ENCODE measurements around the gene CHST8.

GRCh38 chr19:33705090-33705847, 83.5 kb downstream of the CHST8 start:
- TF ChIP-seq FOXA1 (IDR thresholded peaks at IDR 0.05) (no peak), SUZ12 (IDR thresholded peaks at IDR 0.05) (no peak), FOXM1 (IDR thresholded peaks at IDR 0.05; ENCODE audit: borderline replicate concordance) (no peak), SP1 (IDR thresholded peaks at IDR 0.05) (no peak), TARDBP (IDR thresholded peaks at IDR 0.05) (no peak), HDGF (IDR thresholded peaks at IDR 0.05; ENCODE audit: borderline replicate concordance) (no peak)
